Mucosa of rectum (tissue), 2 donors: ENCODE results near the gene FAM227B.

ENCODE experiments used
- H3K27ac ChIP-seq, 2 donors: one replicate each; pipeline ENCODE4 v1.7.0; 2013; ENCODE audit warnings: inconsistent platforms in 2 of 2, low read depth in 2 of 2, low read length in 2 of 2
- H3K27me3 ChIP-seq, 2 donors: one replicate each; pipeline ENCODE4 v1.7.0; 2013; ENCODE audit warnings: low read length in 2 of 2; ENCODE audit not compliant: control insufficient read depth in 2 of 2, insufficient read depth in 2 of 2
- H3K36me3 ChIP-seq, 2 donors: one replicate each; pipeline ENCODE4 v1.7.0; 2013; ENCODE audit warnings: low read length in 2 of 2; ENCODE audit not compliant: control insufficient read depth in 2 of 2, insufficient read depth in 2 of 2
- H3K4me1 ChIP-seq, 2 donors: one replicate each; pipeline ENCODE4 v1.7.0; 2013; ENCODE audit warnings: low read length in 2 of 2, mild to moderate bottlenecking in 1 of 2; ENCODE audit not compliant: control insufficient read depth in 2 of 2, insufficient read depth in 2 of 2
- H3K4me3 ChIP-seq, 2 donors: one replicate each; pipeline ENCODE4 v1.7.0; 2013; ENCODE audit warnings: low read length in 2 of 2
- H3K9ac ChIP-seq, 2 donors: one replicate each; pipeline ENCODE4 v1.7.0; 2013; ENCODE audit warnings: low read length in 2 of 2, low read depth in 1 of 2, mild to moderate bottlenecking in 1 of 2
- H3K9me3 ChIP-seq, 2 donors: one replicate each; pipeline ENCODE4 v1.7.0; 2013; ENCODE audit warnings: low read length in 2 of 2; ENCODE audit not compliant: control insufficient read depth in 2 of 2
- donor health status: healthy.
- donor health status: Normal muscosa, but diverticular disease.

FAM227B gene

GRCh38 chr15:49297584-49297983, 323.0 kb downstream of the FAM227B start:
- Histone ChIP-seq H3K9ac (no peak overlapping the region), H3K36me3 (peaks cover 5 to 7% of the 10 kb centered on the region in 2 donors), H3K27ac (no peak overlapping the region), H3K4me3 (no peak overlapping the region), H3K9me3 (no peaks in the 10 kb centered on the region), H3K4me1 (no peaks in the 10 kb centered on the region), H3K27me3 (no peaks in the 10 kb centered on the region)

- Histone ChIP-seq H3K4me3 (no peak overlapping the region), H3K4me1 (no peaks in the 10 kb centered on the region), H3K36me3 (peaks cover 8 to 10% of the 10 kb centered on the region in 2 donors), H3K27me3 (no peaks in the 10 kb centered on the region), H3K27ac (no peak overlapping the region), H3K9ac (no peak overlapping the region), H3K9me3 (no peaks in the 10 kb centered on the region)
Measured at GRCh38 chr15:49296258-49296657, 324.4 kb downstream of the FAM227B start.

- peaks cover 8 to 10% of the 10 kb centered on the region in 2 donors for H3K36me3 ChIP-seq
- no peaks in the 10 kb centered on the region for H3K27me3 ChIP-seq
- no peak overlapping the region for H3K4me3 ChIP-seq
- no peaks in the 10 kb centered on the region for H3K9me3 ChIP-seq
- no peaks in the 10 kb centered on the region for H3K4me1 ChIP-seq
- H3K27ac ChIP-seq, result no peak overlapping the region
- no peak overlapping the region for H3K9ac ChIP-seq
Measured at GRCh38 chr15:49293941-49294340, 326.7 kb downstream of the FAM227B start.

GRCh38 chr15:49290191-49290590, 330.4 kb downstream of the FAM227B start:
- Histone ChIP-seq H3K4me1 (no peaks in the 10 kb centered on the region), H3K4me3 (no peak overlapping the region), H3K36me3 (peaks cover 8 to 19% of the 10 kb centered on the region in 2 donors), H3K9ac (no peak overlapping the region), H3K27ac (no peak overlapping the region), H3K9me3 (no peaks in the 10 kb centered on the region), H3K27me3 (no peaks in the 10 kb centered on the region)

- H3K36me3 ChIP-seq, result peaks cover 14 to 22% of the 10 kb centered on the region in 2 donors
- no peaks in the 10 kb centered on the region for H3K9me3 ChIP-seq
- no peaks in the 10 kb centered on the region for H3K4me1 ChIP-seq
- no peak overlapping the region for H3K9ac ChIP-seq
- no peak overlapping the region for H3K27ac ChIP-seq
- no peaks in the 10 kb centered on the region for H3K27me3 ChIP-seq
- no peak overlapping the region for H3K4me3 ChIP-seq
Measured at GRCh38 chr15:49288391-49288790, 332.2 kb downstream of the FAM227B start.

- Histone ChIP-seq H3K36me3 (peaks cover 8 to 26% of the 10 kb centered on the region in 2 donors), H3K27me3 (no peaks in the 10 kb centered on the region), H3K4me3 (no peak overlapping the region), H3K9me3 (no peaks in the 10 kb centered on the region), H3K4me1 (no peaks in the 10 kb centered on the region), H3K27ac (no peak overlapping the region), H3K9ac (no peak overlapping the region)
Measured at GRCh38 chr15:49287481-49287880, 333.1 kb downstream of the FAM227B start.

- H3K9ac ChIP-seq, result no peak overlapping the region
- H3K4me3 ChIP-seq, result no peak overlapping the region
- no peak overlapping the region for H3K27ac ChIP-seq
- H3K27me3 ChIP-seq, result no peaks in the 10 kb centered on the region
- no peaks in the 10 kb centered on the region for H3K4me1 ChIP-seq
- peaks cover 6 to 26% of the 10 kb centered on the region in 2 donors for H3K36me3 ChIP-seq
- no peaks in the 10 kb centered on the region for H3K9me3 ChIP-seq
Measured at GRCh38 chr15:49286649-49287404, 333.8 kb downstream of the FAM227B start.

- no peak overlapping the region for H3K27ac ChIP-seq
- H3K4me3 ChIP-seq, result no peak overlapping the region
- no peaks in the 10 kb centered on the region for H3K9me3 ChIP-seq
- H3K36me3 ChIP-seq, result peaks cover 6 to 26% of the 10 kb centered on the region in 2 donors
- no peaks in the 10 kb centered on the region for H3K4me1 ChIP-seq
- H3K9ac ChIP-seq, result no peak overlapping the region
- H3K27me3 ChIP-seq, result no peaks in the 10 kb centered on the region
Measured at GRCh38 chr15:49282366-49282765, 338.3 kb downstream of the FAM227B start.

- H3K4me3 ChIP-seq, result no peak overlapping the region
Measured at GRCh38 chr15:49279521-49280456, 340.8 kb downstream of the FAM227B start.

GRCh38 chr15:49278751-49279150, 341.9 kb downstream of the FAM227B start:
- H3K27me3 ChIP-seq, result no peaks in the 10 kb centered on the region
- H3K36me3 ChIP-seq, result peaks cover 4 to 9% of the 10 kb centered on the region in 2 donors
- H3K4me3 ChIP-seq, result no peak overlapping the region
- no peak overlapping the region for H3K27ac ChIP-seq
- H3K4me1 ChIP-seq, result no peaks in the 10 kb centered on the region
- no peak overlapping the region for H3K9ac ChIP-seq
- H3K9me3 ChIP-seq, result no peaks in the 10 kb centered on the region

More at GRCh38 chr15:49279521-49280456, 340.8 kb downstream of the FAM227B start:
- Histone ChIP-seq H3K9ac (no peak overlapping the region), H3K36me3 (peaks cover 6 to 17% of the 10 kb centered on the region in 2 donors), H3K27me3 (no peaks in the 10 kb centered on the region), H3K27ac (peak overlapping the region in 1 of 2 donors; percentile 7), H3K9me3 (no peaks in the 10 kb centered on the region), H3K4me1 (no peaks in the 10 kb centered on the region)
